B cell (primary cell): ENCODE results near the gene CREB3L4. TPM values are rescaled to one million over a fixed set of nuclear protein-coding genes. Genes with fewer than 3 reads are reported as not detected.

Experiments used
- ATAC-seq: fragments of 200-7000 bp; cut with Tn5 transposase; one replicate; pipeline ENCODE4 v1.10.0; 2021; ENCODE audit warnings: low read depth, mild to moderate bottlenecking, moderate number of reproducible peaks, moderate library complexity
- CTCF ChIA-PET: fragments of 350-600 bp; sonication (Branson Sonifier 250); formaldehyde crosslinking; loops from one replicate; lab custom pipeline; 2021; ENCODE audit warnings: antibody characterized with exemption, inconsistent platforms; lab: Charles Lee
- POLR2A ChIA-PET: fragments of 350-600 bp; sonication (Branson Sonifier 250); formaldehyde crosslinking; loops from one replicate; lab custom pipeline; 2021; ENCODE audit warnings: antibody characterized with exemption; lab: Charles Lee
- DNase-seq: peaks from one replicate; pipeline ENCODE4 v3.0.0; 2013
- H2AFZ ChIP-seq: 2 replicates; pipeline ENCODE4 v1.6.1; 2012; ENCODE audit warnings: mild to moderate bottlenecking, low read depth, low read length; ENCODE audit not compliant: insufficient read depth, poor library complexity, severe bottlenecking
- H3K27ac ChIP-seq, 2 donors: 1 replicate in 1 of 2; 2 replicates in 1 of 2; pipeline ENCODE4 v1.5.1; 2012 to 2013; ENCODE audit warnings: low read length in 2 of 2, mild to moderate bottlenecking in 2 of 2, moderate library complexity in 1 of 2
- H3K27me3 ChIP-seq, 4 experiments: fragments of 200-600 bp in 1 of 4; sonication (generic) in 1 of 4; replicated peaks in 1 of 4; 1 replicate in 2 of 4; 2 replicates in 2 of 4; pipeline versions ENCODE4 v1.6.1 to v1.7.0; 2013 to 2016; ENCODE audit warnings: low read length in 3 of 4, mild to moderate bottlenecking in 2 of 4, mixed read lengths in 1 of 4, moderate library complexity in 1 of 4; ENCODE audit not compliant: insufficient read depth in 4 of 4, control insufficient read depth in 3 of 4; ENCODE audit errors: control extremely low read depth in 1 of 4
- H3K36me3 ChIP-seq, 2 experiments: replicated peaks in 1 of 2; 1 replicate in 1 of 2; 2 replicates in 1 of 2; pipeline versions ENCODE4 v1.6.1 to v1.7.1; 2013; ENCODE audit warnings: low read length in 1 of 2; ENCODE audit not compliant: insufficient read depth in 2 of 2, control insufficient read depth in 1 of 2; ENCODE audit errors: control extremely low read depth in 1 of 2, extremely low read depth in 1 of 2
- H3K4me1 ChIP-seq, 2 donors: fragments of 200-600 bp in 1 of 2; sonication (generic) in 1 of 2; 1 replicate in 1 of 2; 2 replicates in 1 of 2; pipeline versions ENCODE4 v1.5.1 to v1.6.1; 2013 to 2017; ENCODE audit warnings: low read length in 2 of 2; ENCODE audit not compliant: control insufficient read depth in 2 of 2, insufficient read depth in 2 of 2
- H3K4me2 ChIP-seq: replicated peaks from 2 replicates; pipeline ENCODE3; 2012; ENCODE audit warnings: mild to moderate bottlenecking, low read depth, low read length; ENCODE audit not compliant: poor library complexity, severe bottlenecking
- H3K4me3 ChIP-seq, 5 experiments: fragments of 200-600 bp in 1 of 5; sonication (generic) in 1 of 5; 1 replicate in 3 of 5; 2 replicates in 2 of 5; pipeline versions ENCODE4 v1.5.1 to v1.7.0; 2011 to 2016; ENCODE audit warnings: low read length in 4 of 5, mild to moderate bottlenecking in 4 of 5, low read depth in 2 of 5, control low read depth in 1 of 5, moderate library complexity in 1 of 5; ENCODE audit not compliant: insufficient read depth in 1 of 5; ENCODE audit errors: control extremely low read depth in 1 of 5, extremely low read depth in 1 of 5
- H3K79me2 ChIP-seq: fragments of 200-600 bp; sonication (generic); one replicate; pipeline ENCODE4 v1.6.0; 2016; ENCODE audit warnings: low read length; ENCODE audit not compliant: control insufficient read depth, insufficient read depth
- H3K9ac ChIP-seq: fragments of 200-600 bp; sonication (generic); 2 replicates; pipeline ENCODE4 v1.6.1; 2017; ENCODE audit warnings: mild to moderate bottlenecking, low read length, moderate library complexity
- H3K9me3 ChIP-seq, 3 donors: one replicate each; pipeline versions ENCODE4 v1.6.1 to v1.7.1; 2013; ENCODE audit warnings: low read length in 2 of 3; ENCODE audit not compliant: control insufficient read depth in 2 of 3, insufficient read depth in 1 of 3; ENCODE audit errors: control extremely low read depth in 1 of 3
- H4K20me1 ChIP-seq: 2 replicates; pipeline ENCODE4 v1.6.0; 2012; ENCODE audit warnings: mild to moderate bottlenecking, low read length; ENCODE audit not compliant: insufficient read depth, control insufficient read depth, poor library complexity, severe bottlenecking
- H3K27ac Mint-ChIP-seq: one replicate; pipeline ENCODE4 v1.8.0; 2021; ENCODE audit warnings: mixed read lengths
- H3K27me3 Mint-ChIP-seq: one replicate; pipeline ENCODE4 v1.8.0; 2021; ENCODE audit warnings: mixed read lengths
- H3K4me1 Mint-ChIP-seq: one replicate; pipeline ENCODE4 v1.8.0; 2021; ENCODE audit warnings: mixed read lengths
- H3K4me3 Mint-ChIP-seq: one replicate; pipeline ENCODE4 v1.8.0; 2021; ENCODE audit warnings: mixed read lengths
- H3K9me3 Mint-ChIP-seq: one replicate; pipeline ENCODE4 v1.8.0; 2022; ENCODE audit warnings: mixed read lengths; ENCODE audit not compliant: insufficient read depth
- EZH2 ChIP-seq: IDR thresholded peaks from 2 replicates; pipeline ENCODE4 v1.6.1; 2012; ENCODE audit warnings: borderline replicate concordance, low read depth, mild to moderate bottlenecking, moderate library complexity, low read length; ENCODE audit not compliant: insufficient read depth, poor library complexity, severe bottlenecking
- WGBS: methylation state at CpG from one replicate; pipeline ENCODE4 v1.1.5; 2013; ENCODE audit warnings: missing lambda C conversion rate; ENCODE audit not compliant: insufficient coverage; 5-methylcytosine and 5-hydroxymethylcytosine counted together
- intact Hi-C: fragments of 100-400 bp; cut with micrococcal nuclease; formaldehyde crosslinking; loops from one replicate; pipeline ENCODE4 v1.10.0; 2022
- polyA plus RNA-seq: library from polyadenylated mRNA; depleted of rRNA; stranded (reverse); fragments of >200 nt; gene quantifications from 2 replicates; pipeline ENCODE4 v1.2.3, GENCODE V29; 2012
- total RNA-seq, 2 donors: library from RNA; stranded (reverse); fragments of 120-200 nt in 1 of 2; gene quantifications; 1 replicate in 1 of 2; 2 replicates in 1 of 2; pipeline versions ENCODE4 v1.2.3 to v1.2.4, GENCODE V29; 2013 to 2022
- TF ChIP-seq, protein P1 (sequence below): fragments of 200-600 bp; IDR thresholded peaks from one replicate; pipeline ENCODE4 v1.8.0; 2022; ENCODE audit warnings: antibody characterized with exemption, mild to moderate bottlenecking

Gene CREB3L4
- total and polyA plus RNA-seq, 2 donors (not counting 1 experiment from before 2014, with no cell fraction given): 21.8 to 28.1 TPM

DNA sequence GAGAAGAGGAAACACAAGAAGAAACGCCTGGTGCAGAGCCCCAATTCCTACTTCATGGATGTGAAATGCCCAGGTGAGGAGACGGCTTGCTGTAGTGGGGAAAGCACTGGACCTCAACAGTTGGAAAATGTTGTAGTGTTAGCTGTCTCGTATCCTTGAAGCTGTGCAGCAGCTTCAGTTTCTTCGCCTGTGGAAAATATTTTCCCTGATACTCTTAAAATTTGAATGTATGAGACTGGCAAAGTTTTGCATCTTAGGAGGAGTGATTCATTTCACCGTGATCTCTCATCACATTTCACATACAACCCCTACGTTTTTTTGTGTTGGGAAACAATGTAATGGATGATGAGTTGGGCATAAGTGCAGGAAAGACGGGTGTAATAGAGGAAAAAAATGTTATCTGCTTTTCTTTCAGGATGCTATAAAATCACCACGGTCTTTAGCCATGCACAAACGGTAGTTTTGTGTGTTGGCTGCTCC is 23.5 kb downstream of the CREB3L4 start:
- intact Hi-C loops: loop anchor here (5.0 kb wide), 2 partner anchors 264 to 334 kb away; partner anchors contain the start of genes INTS3 and SNAPIN
- POLR2A ChIA-PET: interaction anchor here (0.5 to 3.4 kb wide), 21 partner anchors 13 to 756 kb away, joined by 3 to 38 read pairs (median 8); partner anchors contain the start of genes CHTOP, CREB3L4, CRTC2 and DENND4B

More for the DNA sequence above, 23.5 kb downstream of the CREB3L4 start:
- Histone ChIP-seq H3K79me2 (peaks cover 29% of the 10 kb centered on the region), H3K4me1 (peaks cover 33 to 45% of the 10 kb centered on the region in 2 donors), H4K20me1 (no peaks in the 10 kb centered on the region), H3K9ac (peak overlapping the region; percentile 92), H3K4me2 (peak overlapping the region; percentile 77), H3K27me3 (no peaks in the 10 kb centered on the region), H3K4me3 (peak overlapping the region; percentile 84 to 100 (median 94)), H2AFZ (peak overlapping the region; percentile 62), H3K27ac (peak overlapping the region; percentile 93 to 96), H3K36me3 (peaks cover 12 to 35% of the 10 kb centered on the region in 2 experiments), H3K9me3 (no peaks in the 10 kb centered on the region)
- Mint-ChIP-seq H3K27me3 (no peaks in the 10 kb centered on the region), H3K4me1 (peaks cover 36% of the 10 kb centered on the region), H3K4me3 (peak overlapping the region; percentile 97), H3K27ac (peak overlapping the region; percentile 99), H3K9me3 (no peaks in the 10 kb centered on the region)
- DNase-seq (no peak), ATAC-seq (no peak)
- CTCF ChIA-PET: interaction anchor here (1.2 to 2.3 kb wide), 5 partner anchors 13 to 201 kb away, joined by 3 to 9 read pairs (median 7); partner anchors contain the start of genes DENND4B and JTB
- TF ChIP-seq, protein P1, sequence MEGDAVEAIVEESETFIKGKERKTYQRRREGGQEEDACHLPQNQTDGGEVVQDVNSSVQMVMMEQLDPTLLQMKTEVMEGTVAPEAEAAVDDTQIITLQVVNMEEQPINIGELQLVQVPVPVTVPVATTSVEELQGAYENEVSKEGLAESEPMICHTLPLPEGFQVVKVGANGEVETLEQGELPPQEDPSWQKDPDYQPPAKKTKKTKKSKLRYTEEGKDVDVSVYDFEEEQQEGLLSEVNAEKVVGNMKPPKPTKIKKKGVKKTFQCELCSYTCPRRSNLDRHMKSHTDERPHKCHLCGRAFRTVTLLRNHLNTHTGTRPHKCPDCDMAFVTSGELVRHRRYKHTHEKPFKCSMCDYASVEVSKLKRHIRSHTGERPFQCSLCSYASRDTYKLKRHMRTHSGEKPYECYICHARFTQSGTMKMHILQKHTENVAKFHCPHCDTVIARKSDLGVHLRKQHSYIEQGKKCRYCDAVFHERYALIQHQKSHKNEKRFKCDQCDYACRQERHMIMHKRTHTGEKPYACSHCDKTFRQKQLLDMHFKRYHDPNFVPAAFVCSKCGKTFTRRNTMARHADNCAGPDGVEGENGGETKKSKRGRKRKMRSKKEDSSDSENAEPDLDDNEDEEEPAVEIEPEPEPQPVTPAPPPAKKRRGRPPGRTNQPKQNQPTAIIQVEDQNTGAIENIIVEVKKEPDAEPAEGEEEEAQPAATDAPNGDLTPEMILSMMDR: no peak
- TF ChIP-seq EZH2: no peak
- no CpG with 5 or more reads among the region's 9 CpGs for WGBS
